ENCODE data around the gene ERGIC1.

Gene ERGIC1

DNA sequence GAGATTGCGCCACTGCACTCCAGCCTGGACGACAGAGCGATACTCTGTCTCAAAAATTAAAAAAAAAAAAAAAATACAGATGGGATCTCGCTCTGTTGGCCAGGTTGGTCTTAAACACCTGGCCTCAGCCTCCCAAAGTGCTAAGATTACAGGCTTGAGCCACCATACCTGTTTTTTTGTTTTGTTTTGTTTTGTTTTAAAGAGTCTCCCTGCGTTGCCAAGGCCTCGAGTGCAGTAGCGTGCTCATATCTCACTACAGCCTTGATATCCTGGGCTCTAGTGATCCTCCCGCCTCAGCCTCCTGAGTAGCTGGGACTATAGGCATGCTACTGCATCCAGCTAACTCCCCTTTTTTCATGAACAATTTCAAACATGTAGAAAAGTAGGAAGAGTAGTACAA lies 156.7 kb downstream of the ERGIC1 start:
- no peak for DNase-seq

DNA sequence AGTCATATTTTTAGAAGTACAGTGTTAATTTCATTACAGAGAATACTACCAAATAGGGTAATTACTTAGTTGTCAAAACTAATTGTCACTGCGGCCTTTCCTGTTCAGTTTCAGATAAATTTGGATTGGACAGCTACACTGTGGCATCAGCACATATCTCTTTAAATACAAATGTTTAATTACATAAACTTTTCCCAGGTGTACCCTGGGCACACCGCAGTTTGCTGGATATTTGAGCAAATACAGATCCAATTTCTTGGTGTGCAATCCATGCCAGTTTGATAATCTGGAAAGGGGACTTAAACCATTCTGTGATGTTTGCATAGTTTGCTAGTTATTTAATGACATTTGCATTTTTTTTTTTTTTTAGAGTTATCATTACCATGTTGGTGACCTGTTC lies 160.4 kb downstream of the ERGIC1 start:
- DNase-seq: no peak

DNA sequence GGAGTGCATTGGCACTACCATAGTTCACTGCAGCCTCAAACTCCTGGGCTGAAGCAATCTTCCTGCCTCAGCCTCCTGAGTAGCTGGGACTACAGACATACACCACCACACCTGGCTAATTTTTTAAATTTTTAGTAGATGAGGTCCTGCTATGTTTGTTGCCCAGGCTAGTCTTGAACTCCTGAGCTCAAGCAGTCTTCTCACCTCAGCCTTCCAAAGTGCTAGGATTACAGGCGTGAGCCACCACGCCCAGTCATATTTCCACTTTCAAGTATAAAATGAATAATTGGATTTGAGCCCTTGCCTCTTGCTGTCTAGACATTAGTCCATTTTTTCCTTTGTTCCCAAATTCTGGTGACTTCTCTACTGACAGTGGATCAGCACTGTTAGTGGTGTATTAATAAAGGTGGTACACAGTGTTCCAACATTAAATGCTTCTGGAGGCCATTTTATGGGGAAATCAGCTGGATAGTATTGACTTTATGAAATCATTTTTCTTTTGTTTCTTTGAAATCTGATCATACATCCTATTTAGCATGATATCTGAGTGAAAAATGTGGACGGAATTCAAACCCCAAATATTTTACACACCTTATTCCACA lies 165.4 kb downstream of the ERGIC1 start:
- DNase-seq: no peak

DNA sequence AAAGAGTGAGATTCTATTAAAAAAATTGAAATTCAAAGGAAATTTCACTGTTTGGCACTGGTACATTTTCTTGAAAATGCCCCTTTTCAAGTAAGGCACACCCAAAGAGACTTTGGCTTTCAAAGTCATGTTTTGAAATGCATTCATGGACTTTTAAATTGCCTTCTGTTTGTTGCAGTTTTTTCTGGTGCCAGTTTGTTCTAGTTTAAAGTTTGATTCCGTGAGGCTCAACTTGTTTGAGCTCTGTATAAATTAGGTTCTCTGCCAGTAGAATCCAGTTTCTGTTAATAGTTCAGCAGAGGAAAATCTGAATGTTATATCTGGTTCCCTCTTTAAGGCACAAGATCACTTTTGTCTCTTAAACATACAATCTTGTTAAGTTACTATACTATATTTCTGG lies 165.9 kb downstream of the ERGIC1 start:
- DNase-seq: no peak

DNA sequence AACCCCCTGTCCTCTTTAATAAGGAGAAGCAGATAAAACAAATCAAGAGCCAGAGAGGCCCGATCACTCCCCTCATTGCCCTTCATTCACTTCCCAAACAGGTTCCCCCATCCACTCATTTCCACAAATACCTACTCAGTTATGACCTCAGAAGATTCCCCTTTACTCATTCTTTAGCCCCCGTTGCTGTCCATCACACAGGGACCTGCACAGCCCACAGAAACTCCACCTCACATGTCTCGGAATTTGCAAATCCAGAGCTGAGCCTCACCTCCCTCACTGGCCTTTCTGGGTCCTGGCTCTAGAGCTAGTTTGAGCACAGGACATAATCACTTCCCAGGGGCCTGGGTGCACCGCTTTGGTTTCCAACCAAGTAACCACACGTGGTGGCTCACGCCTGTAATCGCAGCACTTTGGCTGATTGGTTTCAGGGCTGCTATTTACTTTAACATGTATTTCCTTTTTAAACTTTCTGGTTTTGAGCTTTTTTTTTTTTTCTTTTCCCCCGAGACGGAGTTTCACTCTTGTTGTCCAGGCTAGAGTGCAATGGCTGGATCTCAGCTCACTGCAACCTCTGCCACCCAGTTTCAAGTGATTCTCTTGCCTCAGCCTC lies 167.3 kb downstream of the ERGIC1 start:
- DNase-seq: no peak

All from effector CD4-positive, alpha-beta T cell (primary cell).